Measurements from ENCODE around the gene CREB1.
"Not testable (repeated sequence)": the region's sequence is repeated elsewhere in the genome, so short reads cannot be mapped to it uniquely, and the experiment has no call there.

CREB1 gene

DNA sequence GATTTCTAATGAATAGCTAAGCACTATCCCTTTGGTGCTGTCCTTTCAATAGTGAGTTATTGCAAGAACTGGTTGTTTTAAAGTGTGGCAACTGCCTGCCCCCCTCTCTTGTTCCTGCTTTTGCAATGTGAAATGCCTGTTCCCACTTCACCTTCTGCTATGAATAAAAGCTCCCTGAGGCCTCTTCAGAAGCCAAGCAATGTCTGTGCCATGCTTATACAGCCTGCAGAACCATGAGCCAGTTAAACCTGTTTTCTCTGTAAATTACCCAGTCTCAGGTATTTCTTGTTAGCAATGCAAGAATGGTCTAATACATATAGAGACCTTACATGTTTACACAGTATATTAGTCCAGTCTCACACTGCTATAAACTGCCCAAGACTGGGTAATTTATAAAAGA is 110.4 kb downstream of the CREB1 start:
- no peak overlapping the region for H3K4me3 ChIP-seq (ENCODE audit: low read depth, low read length)

DNA sequence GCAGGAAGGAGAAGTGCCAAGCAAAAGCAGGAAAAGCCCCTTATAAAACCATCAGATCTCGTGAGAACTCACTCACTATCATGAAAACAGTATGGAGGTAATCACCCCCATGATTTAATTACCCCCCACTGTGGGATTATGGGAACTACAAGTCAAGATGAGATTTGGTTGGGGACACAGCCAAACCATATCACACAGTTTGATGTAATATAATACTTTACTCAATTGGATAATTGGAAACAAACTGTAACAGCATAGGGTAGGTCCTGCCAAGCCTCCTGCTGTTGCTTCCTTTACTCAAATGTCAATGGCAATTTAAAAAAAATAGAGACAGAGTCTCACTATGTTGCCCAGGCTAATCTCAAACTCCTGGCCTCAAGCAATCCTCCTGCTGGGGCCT is 110.9 kb downstream of the CREB1 start:
- DNase-seq (ENCODE audit: low read depth): no peak
- H3K4me3 ChIP-seq (ENCODE audit: low read depth, low read length): no peak overlapping the region

More for the DNA sequence above, 110.4 kb downstream of the CREB1 start:
- no peak for DNase-seq (ENCODE audit: low read depth)

DNA sequence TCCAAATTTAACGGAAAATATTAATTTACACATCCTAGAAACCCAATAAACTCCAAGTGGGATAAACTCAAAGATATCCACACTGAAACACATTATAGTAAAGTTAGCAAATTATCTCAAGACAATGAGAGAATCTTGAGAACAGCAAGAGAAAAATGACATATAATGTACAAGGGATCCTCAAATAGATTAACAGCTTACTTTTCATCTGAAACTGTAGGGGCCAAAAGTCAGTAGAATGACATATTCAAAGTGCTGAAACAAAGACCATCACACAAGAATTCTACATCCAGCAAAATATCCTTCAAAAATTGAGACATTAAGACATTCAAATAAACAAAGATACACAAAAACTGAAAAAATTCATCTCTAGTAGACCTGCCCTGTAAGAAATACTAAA is 114.1 kb downstream of the CREB1 start:
- no peak for DNase-seq (ENCODE audit: low read depth)
- H3K4me3 ChIP-seq (ENCODE audit: low read depth, low read length): no peak overlapping the region

DNA sequence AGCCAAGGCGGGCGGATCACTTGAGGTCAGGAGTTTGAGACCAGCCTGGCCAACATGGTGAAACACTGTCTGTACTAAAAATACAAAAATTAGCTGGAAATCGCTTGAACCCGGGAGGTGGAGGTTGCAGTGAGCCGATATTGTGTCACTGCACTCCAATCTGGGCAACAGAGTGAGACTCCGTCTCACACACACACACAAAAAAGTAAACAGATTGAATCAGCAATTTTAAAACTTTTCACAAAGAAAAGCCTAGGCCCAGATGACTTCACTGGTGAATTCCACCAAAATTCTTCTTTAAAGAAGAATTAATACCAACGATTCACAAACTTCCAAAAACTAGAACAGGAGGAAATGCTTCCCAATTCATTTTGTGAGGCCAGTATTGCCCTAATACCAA is 116.8 kb downstream of the CREB1 start:
- not testable (repeated sequence) for DNase-seq (ENCODE audit: low read depth); H3K4me3 ChIP-seq (ENCODE audit: low read depth, low read length)
